Hematopoietic multipotent progenitor cell treated with erythropoietin and hydrocortisone succinate and interleukin-3 and kit ligand, for 4 days (in vitro differentiated cells): ENCODE data around the gene PXDN.
"Not testable (repeated sequence)": the region's sequence is repeated elsewhere in the genome, so short reads cannot be mapped to it uniquely, and the experiment has no call there.

Experiments used
- DNase-seq: peaks from one replicate; pipeline ENCODE4 v3.0.0-alpha.2; 2015

Gene PXDN

DNA sequence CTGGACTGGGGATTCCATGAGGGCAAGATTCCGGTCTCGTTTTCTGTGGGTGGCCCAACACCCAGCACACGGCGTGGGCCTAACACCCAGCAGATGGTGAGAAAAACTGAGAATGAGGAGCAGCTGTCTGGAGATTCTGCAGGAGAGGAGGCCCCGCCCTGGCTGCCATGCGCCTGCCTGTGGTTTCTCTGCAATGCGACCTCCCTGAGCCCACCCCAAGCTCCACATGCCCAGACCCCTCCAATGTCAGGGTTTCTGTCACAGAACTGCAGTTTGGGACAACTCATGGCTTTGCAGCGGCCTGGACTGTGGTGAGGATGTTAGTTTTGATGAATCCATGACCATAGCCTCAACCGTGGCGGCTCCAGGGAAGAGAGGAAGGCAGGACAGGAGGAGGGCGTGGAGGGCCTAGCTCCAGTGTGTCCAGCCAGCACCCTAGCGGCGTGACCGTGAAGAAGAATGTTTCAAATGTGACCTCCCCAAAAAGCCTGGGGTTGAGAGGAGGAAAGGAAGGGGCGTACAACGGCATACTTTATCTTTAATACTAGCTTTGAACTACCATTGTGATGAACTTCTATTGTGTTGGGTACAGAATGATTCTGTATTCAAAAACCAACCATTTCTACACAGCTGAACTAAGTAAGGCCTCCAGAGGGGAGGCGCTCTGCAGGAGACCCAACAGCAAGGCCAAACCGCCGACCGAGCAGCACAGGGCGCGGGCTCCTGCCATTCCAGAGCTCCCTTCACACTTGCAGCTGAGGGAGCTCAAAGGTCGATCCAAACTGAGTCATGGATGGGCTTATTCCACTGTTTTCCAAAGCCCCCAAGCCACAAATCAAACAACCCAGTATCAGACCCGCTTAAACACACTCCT lies 3.4 kb downstream of the PXDN start:
- no peak for DNase-seq

DNA sequence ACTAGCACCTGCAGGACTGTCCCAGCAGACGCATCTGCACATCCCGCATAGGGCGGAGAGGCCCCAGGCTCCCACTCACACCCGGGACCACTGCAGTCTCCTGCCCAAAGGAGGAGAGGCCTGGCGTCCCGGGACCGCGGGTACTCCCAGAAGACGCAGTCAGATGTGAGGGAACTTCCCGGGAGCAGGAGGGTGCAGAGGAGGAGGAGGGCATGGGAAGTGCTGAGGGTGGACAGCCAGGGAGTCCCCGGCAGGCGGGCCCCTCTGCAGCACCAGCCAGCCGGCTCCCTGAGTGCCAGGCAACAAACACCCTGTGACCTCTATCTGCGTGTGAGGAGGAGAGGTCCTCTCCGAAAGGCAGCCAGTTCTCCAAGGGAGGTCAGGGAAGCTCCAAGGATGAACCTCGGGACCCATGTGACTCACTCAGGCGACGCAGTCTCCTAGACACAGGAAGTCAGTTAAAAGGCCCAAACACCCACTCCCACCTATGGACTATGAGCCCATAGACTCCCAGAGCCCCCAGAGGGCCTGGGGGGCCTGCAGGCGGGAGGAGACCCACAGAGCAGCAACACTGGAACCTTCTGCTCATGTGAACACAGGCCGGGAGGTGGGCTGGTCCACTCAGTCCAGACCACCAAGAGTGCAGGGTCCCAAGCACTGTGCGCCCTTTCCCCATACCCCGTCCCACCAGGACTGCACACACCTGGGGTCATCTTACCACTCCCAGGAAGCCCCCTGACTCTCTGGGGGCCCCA lies 4.2 kb downstream of the PXDN start:
- DNase-seq: no peak

DNA sequence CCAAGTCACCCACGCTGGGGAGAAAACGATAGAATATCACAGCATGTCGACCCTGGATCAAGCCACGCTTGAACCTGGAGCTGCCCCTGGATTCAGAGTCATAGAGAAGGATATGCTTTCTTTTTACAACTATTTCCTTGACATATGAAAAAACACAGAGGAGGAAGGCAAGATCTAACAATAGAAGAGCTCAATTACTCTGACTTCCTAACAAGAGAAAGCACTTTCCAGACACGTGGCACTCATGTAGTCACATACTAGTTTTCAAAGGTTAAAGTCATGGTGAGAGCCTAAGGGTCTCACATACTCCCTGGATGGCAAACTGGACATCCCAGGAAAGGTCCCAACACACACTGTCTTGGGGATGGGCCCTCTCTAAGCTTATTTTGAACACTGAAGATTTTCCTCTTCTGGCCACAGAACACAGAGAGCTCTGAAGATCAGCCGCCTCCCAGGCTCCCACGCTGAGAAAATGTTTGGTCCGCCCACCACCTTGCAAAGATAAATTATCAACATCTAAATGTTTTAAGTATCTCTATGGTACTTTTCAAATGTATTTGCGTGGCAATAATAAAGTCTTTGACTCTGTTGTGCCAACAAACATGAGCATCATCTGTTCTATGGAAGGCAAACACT lies 4.9 kb downstream of the PXDN start:
- DNase-seq: no peak

DNA sequence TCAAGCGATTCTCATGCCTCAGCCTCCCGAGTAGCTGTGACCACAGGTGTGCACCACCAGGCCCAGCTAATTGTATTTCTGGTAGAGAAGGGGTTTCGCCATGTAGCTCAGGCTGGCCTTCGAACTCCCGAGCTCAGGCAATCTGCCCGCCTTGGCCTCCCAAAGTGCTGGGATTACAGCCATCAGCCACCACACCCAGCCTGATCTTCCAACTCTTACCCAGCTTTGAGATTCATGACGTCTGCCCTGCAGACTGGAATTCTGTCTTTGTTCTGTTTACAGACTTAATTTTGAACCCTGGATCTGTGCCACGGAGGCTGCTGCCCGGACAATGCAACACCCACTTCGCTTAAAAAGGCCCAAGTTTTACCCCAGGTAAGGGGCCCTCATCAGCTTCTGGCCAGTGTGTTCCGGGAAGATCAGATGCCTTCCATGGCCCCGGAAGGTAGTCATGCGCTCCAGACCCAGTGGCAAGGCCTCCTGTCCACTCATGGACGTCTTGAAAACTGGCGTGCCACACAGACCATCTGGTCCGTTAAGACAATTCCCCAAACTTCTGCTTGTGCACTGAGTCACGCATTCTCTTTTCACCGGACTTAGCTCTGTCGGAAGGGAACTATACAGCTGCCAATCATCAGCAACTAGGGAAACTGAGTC lies 5.5 kb downstream of the PXDN start:
- no peak for DNase-seq

DNA sequence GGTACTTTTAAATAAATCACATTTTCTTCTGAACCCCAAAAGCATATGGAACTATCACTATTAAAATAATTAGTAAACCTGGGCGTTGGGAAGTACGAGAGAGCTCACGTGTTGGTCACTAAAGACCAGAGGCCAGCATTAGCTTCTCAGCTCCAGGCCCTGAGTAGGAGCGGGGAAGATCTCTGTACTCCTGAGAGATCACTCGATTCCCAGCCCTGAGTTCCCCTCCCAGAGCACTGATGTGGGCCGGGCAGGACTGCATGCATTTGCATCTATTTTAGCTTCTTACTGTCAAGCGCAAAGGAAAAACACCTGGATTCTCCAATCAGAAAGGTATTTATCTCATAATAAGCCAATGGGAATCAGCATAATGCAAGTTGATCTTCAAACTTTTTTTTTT lies 6.2 kb downstream of the PXDN start:
- DNase-seq: no peak

DNA sequence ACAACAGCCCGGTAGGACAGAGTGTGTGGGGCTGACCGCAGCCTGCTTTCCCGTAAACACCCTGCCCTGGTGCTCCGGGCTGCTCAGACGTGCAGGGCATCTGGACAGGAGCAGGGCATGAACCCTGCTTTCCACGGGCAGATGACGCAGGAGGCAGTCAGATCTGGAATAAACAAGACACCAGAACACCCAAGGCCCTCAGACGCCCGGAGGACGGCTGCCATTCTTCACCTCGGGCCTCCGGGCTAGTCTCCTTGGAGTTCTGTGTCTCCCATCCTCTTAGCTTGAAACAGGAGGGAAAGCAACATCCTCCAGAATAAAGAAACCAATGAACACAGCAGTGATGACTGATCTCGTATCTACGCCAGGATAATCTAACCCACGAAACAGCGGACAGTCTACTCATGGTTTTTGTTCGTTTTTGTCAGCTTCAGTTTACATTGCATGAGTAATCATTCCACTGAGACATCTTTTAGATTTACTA lies 7.3 kb downstream of the PXDN start:
- no peak for DNase-seq

DNA sequence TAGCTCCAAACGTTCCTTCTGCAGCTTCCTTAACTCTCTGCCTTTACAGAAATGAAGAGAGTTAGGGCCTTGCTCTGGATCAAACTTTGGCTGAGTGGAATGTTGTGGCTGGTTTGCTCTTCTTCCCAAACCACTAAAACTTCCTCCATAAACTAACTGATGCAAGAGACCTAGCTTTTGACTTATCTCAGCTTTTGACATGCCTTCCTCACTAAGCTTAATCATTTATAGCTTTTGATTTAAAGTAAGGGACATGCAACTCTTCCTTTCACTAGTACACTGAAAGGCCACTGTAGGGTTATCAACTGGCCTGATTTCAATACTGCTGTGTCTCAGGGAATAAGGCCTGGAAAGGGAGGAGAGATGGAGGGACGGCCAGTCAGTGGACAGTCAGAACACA lies 8.3 kb downstream of the PXDN start:
- DNase-seq: no peak

DNA sequence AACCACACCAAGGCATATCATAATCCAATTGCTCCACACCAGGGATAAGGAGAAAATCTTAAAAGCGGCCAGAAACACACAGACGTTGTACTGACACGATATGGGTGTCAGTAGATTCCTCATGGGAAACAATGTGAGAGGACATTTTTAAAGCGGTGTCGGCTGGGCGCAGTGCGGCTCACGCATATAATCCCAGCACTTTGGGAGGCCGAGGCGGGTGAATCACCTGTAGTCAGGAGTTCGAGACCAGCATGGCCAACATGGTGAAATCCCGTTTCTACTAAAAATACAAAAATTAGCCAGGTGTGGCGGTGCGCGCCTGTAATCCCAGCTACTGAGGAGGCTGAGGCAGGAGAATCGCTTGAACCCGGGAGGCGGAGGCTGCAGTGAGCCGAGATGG lies 11.0 kb downstream of the PXDN start:
- DNase-seq: not testable (repeated sequence)

DNA sequence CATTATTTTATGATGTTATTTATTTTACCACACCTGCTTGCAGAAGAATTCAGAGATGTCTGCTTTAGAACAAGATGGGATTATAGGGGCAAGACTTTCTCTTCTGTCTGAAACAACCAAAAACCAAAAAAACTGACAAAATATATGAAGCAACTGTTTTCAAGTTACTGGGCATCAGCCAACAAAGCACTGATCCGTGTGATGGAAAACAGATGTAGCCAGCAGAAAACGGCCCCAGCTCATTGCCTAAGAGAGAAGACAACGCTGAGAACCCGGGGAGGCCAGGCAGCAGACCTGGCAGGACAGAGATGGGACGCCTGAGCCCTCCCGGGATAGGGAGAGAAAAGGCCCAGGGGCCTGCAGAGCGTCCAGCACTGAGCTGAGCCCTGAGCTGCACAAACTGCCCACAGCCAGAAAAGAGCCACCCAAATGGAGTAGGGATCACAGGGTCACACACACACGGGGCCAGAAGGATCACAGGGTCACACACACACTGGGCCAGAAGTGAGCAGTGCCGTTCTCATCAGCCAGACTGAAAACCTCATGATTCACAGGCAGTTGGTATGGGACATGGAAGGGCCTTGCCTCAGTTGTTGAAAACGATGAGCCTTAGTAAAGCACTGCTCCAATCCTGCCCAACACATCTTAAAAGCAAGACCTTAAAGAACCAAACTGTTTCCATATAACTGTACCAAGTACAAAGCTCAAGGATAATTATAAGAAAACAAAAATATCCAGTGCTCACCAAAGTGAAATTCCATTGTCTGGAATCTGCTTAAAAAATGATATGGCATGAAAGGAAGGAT lies 12.1 kb downstream of the PXDN start:
- no peak for DNase-seq

DNA sequence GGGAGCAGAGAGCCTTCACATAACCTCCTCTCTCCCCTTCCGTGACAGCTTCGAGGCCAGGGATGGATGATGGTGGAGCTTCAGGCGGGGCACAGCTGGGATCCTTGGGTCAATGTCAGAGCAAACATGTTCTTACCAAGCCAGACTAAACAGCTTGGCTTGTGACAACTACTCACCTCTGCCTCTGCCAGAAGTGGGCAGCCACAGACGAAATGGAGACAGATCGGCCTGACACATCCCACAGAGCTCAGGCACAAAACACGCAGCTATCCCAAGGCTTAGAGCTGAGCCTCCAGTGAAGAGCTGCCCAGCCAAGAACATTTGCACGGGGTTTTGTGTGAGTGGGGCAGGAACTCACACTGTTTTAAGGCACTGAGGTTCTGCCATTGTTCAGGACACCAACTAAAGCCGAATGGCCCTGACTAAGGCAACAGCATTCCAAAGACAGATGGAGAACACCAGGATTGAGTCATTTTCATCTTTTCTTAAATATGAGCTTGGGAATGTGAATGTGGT lies 12.8 kb downstream of the PXDN start:
- no peak for DNase-seq

DNA sequence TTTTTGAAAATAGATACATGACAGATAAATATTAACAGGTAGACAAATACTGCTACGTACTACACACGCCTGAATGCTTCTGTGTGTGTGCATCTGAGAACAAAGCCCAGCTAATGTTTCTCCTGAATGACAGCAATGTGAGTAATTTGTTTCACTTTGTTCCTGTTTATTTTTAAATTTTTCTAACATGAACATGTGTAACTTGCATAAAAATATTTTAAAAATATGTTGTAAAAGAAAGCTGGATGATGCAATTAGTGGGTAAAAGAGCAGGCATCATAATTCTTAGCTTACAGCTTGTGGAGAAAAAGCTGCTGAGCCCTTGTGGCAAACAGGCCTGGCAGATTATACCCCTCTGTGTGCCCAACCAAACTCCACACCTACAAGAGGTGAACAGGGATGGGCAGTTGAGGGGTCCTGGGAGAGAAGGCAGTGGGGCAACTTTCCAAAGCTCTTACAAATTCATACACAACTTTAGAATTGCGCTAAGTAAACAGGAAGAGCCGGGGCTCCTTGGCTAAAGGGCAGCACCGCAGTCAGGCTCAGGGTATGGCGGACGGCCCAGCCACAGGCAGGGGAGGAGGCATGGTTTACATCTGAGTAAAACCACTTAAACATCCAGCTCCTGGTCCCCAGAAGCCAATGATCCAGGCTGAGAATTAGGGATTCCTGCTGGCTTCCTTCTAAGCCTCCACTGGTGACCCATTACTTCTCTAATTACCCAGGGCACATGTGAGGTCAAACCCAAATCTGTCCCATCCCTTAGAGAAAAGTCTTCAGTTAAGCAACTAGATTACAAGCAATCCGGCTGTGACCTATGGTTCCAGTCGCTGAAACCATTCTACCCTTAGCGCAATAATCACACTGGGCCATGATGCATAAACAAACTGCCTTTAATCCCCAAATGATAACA lies 14.0 kb downstream of the PXDN start:
- no peak for DNase-seq

DNA sequence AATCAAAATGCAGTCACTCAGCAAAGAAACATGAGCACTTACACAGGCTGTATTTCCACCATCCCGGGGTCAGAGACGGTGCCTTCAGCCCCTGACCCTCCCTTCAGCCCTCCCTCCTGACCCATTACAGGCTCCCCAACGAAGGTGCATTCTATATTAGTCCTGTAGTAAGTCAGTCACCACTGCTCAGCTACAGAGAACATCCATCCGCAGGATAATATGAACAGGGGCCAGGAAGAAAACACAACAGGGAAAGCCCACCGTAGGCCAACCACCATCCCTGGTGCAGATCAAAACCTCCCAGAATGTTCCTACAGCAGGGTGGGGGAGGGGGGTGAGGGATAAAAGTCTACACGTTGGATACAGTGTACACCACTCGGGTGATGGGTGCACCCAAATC lies 15.1 kb downstream of the PXDN start:
- DNase-seq: no peak

DNA sequence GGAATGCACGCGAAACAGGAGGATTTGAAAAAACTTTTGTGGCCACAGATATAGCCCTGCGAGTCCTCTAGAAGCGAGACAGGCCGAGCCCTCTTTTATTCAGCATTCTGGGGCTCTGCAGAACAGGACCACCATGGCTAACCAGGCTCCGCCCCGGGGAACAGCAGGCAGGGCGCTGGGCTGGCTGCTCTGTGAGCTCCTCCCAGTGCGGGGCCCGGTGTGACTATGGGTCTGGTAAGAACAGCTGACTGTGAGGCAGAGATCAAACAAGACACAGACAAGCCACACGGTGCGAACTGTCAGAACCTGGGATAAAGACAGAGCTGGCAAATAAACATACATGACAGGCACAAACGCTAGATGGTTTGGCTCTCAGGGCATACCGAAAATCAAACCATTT lies 15.5 kb downstream of the PXDN start:
- no peak for DNase-seq

DNA sequence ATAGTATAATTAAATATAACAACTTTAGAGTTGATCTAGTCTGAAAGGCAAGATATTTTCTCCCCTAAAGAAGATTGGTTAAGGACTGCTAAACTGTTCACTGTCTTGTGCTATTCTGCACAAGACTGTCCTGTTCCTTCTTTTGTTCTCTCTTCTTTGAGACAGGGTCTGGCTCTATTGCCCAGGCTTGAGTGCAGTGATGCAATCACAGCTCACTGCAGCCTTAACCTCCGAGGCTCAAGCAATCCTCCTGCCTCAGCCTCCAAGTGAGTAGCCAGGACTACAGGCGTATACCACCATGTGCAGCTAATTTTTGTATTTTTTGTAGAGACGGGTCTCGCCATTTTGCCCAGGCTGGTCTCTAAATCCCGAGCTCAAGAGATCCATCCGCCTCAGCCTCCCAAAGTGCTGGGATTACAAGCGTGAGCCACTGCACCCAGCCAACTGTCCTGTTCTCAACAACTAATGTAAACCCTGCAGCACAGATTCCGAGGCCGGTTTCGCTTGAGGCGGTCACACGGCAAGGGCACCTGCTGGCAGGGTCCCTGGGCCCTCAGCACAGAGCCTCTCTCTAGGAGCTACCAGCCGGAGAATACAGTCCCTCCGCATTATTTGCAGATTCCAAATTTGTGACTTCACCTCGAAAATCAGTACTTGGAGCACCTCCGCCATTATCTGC lies 16.4 kb downstream of the PXDN start:
- DNase-seq: no peak

DNA sequence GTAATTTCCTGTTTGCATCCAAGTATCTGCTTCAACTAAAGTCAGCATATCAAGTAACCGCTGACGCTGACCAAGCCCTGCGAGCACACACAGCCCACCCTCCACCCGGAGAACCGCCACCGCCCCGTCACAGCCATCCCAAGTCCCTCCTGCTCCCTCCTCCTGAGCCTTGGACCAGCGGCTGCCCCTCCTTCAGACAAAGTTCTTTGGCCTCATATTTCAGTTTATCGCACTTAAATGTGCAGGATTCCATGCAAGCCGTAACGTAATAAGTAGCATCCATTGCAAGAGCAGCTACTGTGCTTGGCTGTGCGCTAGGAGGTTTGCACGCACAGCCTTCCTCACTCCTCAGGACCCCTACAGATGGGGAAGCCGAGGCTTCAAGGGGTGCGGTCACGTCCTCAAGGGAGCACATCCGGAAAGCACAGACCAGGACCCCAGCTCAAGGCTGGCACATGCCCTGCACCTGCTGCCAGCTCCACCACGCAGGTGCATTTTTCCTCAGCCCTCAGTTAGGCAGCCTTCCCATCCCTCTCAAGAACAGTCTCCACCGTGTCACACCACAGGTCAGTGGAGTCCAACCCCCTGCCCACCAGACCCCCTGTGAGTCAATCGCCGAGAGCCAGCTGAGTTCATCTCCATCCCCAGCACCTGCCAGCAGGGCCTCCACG lies 17.1 kb downstream of the PXDN start:
- DNase-seq: no peak

DNA sequence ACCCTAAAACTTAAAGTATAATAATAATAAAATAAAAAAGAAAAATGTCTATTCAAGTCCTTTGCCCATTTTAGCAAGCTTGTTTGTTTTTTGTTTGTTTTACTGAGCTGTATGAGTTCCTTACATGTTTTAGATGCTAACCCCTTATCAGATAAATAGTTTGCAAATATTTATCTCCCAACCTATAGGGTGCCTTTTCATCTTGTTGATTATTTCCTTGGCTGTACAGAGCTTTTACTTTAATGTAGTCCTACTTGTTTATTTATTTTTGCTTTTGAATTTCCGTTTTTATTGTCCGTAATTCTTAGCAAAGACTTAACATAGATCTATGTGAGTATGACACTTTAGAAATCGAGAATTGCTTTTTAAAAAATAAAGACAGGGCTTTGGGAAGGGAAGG lies 17.8 kb downstream of the PXDN start:
- DNase-seq: no peak

DNA sequence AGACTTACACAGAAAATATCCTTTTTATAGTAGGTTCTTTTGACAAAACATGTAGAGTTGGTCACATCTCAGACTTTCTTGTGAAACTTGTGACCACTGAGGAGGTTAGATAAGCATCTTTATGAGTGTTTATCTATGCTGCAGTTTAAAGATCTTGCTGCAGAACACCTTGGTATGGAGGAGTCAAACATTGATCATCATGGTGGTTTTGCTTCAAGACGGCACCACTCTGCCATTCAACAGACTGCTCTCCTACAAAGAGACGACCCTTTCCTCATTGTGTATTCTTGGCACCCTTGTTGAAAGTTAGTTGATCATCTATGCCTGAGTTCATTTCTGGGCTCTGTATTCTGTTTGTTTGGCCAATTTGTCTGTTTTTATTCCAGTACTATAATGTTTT lies 20.0 kb downstream of the PXDN start:
- not testable (repeated sequence) for DNase-seq

DNA sequence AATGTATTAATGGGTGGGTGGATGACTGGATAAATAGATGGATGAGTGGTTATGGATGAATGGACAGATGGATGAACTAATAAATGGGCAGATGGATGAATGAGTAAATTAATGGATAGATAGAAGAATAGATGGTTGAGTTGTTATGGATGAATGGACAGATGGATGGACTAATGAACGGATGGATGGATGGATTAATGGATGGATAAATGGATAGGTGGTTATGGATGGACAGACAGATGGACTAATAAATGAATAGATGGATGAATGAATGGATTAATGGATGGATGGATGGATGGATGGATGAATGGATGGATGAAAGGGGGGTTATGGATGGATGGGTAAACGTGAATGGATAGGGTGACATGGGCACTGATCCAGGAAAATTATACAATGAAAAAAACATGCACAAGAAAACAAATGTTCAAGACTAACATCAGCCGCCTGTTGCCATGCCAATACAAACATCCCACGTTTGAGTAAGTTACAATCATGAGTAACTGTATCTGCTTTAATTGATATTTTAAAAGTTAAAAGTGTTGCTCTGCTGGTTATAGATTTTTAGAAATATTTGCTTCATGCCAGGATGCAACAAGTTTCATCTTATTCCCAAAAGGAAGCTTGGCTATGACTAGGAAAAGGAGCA lies 20.8 kb downstream of the PXDN start:
- DNase-seq: no peak

DNA sequence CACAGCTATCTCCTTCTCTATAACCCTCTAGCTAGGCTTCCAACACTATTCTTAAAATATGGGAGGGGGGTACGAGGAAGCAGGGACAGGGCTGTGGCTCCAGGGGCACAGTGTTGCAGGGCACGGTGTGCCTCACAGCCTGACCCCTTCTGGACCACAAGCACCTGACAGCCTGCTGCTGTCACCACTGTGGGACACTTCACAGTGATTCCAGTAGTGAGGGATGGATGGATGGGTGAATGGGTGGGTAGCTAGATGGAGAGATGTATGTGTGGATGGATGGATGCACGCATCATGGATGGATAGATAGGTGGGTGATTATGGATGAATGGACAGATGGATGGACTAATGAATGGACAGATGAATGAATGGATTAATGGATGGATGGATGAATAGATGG lies 21.6 kb downstream of the PXDN start:
- DNase-seq: no peak
